ENCODE results near the gene SH2D4B. TPM values are rescaled to one million over a fixed set of nuclear protein-coding genes. Genes with fewer than 3 reads are reported as not detected.

The SH2D4B gene
- total RNA-seq, 1 experiment from 2014 or later: 0.24 TPM

DNA sequence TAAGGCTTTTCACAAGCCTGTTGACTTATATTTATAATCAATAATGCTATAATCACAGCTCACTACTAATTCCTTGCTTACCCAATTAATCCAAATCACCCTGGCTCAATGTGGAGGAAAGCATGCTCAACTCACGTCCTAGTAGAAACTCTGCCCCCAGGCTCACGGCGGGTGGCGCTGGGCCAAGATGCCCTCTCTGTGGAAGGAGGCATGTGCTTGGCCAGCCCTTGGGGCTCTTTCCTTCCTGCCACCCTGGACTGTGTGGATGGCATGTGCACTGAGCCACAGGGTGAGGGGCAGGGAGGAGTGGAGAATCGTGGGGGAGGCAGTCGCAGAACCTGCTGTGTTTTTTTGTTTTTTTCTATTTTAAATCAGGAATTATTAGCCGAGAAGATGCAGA is 96.2 kb downstream of the SH2D4B start:
- H3K36me3 ChIP-seq (ENCODE audit: low read depth): no peaks in the 10 kb centered on the region
- intact Hi-C loops (cut with micrococcal nuclease; ENCODE audit: unreplicated experiment): no loop called here

DNA sequence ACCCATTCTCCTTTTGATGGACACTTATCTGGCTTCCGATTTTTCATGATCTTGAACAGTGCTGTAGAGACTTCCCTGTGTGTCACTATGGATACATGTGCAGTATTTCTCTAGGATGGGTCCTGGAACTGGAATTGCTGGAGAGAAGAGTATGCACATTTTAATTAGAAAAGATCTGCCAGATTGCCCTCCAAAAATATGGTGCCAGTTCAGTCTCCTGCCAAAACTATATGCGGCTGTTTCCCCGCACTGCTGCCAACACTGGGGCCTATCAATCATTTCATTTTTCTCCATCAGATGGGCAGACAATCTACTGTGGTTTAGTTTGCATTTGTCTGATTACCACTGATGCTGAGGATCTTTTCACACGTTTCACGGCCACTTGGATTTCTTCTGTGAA is 105.0 kb downstream of the SH2D4B start:
- Histone ChIP-seq H3K36me3 (ENCODE audit: low read depth) (no peaks in the 10 kb centered on the region), H3F3A (ENCODE audit: insufficient read depth, low read depth) (no peaks in the 10 kb centered on the region), H3K27ac (no peak overlapping the region), H3K9me3 (ENCODE audit: insufficient read depth, low read depth) (no peaks in the 10 kb centered on the region), H2AFZ (no peak overlapping the region), H4K20me1 (ENCODE audit: insufficient read depth) (no peaks in the 10 kb centered on the region), H3K4me2 (no peak overlapping the region), H3K27me3 (ENCODE audit: insufficient read depth, low read depth) (peaks cover 94% of the 10 kb centered on the region), H3K79me2 (ENCODE audit: low read depth) (no peaks in the 10 kb centered on the region), H3K4me3 (no peak overlapping the region), H3K4me1 (replicated peaks; ENCODE audit: insufficient read depth) (no peaks in the 10 kb centered on the region), H3K9me2 (ENCODE audit: insufficient read depth) (no peaks in the 10 kb centered on the region)
- no peak for DNase-seq
- ChIA-PET CTCF (no interaction called here), POLR2A (ENCODE audit: unreplicated experiment) (no interaction called here)
- TF ChIP-seq, protein P1, sequence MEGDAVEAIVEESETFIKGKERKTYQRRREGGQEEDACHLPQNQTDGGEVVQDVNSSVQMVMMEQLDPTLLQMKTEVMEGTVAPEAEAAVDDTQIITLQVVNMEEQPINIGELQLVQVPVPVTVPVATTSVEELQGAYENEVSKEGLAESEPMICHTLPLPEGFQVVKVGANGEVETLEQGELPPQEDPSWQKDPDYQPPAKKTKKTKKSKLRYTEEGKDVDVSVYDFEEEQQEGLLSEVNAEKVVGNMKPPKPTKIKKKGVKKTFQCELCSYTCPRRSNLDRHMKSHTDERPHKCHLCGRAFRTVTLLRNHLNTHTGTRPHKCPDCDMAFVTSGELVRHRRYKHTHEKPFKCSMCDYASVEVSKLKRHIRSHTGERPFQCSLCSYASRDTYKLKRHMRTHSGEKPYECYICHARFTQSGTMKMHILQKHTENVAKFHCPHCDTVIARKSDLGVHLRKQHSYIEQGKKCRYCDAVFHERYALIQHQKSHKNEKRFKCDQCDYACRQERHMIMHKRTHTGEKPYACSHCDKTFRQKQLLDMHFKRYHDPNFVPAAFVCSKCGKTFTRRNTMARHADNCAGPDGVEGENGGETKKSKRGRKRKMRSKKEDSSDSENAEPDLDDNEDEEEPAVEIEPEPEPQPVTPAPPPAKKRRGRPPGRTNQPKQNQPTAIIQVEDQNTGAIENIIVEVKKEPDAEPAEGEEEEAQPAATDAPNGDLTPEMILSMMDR (conservative IDR thresholded peaks at IDR 0.05): no peak
- no peak for TF ChIP-seq EZH2 (IDR thresholded peaks at IDR 0.05; ENCODE audit: low read depth)
- intact Hi-C loops (cut with micrococcal nuclease; ENCODE audit: unreplicated experiment): no loop called here
- no TSS peak for BruUV-seq (replicated peaks)

More for the DNA sequence above, 96.2 kb downstream of the SH2D4B start:
- no peaks in the 10 kb centered on the region for H3K9me2 ChIP-seq (ENCODE audit: insufficient read depth)
- TF ChIP-seq, protein P1 (conservative IDR thresholded peaks at IDR 0.05): no peak
- no peak for TF ChIP-seq EZH2 (IDR thresholded peaks at IDR 0.05; ENCODE audit: low read depth)
- H3K79me2 ChIP-seq (ENCODE audit: low read depth): no peaks in the 10 kb centered on the region
- H3K9me3 ChIP-seq (ENCODE audit: insufficient read depth, low read depth): no peaks in the 10 kb centered on the region
- no peaks in the 10 kb centered on the region for H3K4me1 ChIP-seq (replicated peaks; ENCODE audit: insufficient read depth)
- H3F3A ChIP-seq (ENCODE audit: insufficient read depth, low read depth): no peaks in the 10 kb centered on the region
- ChIA-PET POLR2A (ENCODE audit: unreplicated experiment) (no interaction called here), CTCF (no interaction called here)
- no peak overlapping the region for H3K4me2 ChIP-seq
- no peak overlapping the region for H2AFZ ChIP-seq
- peaks cover 71% of the 10 kb centered on the region; the same call in 1 of the 2 replicates for H3K27me3 ChIP-seq (ENCODE audit: insufficient read depth, low read depth)
- H3K27ac ChIP-seq: no peak overlapping the region
- DNase-seq: no peak
- no peak overlapping the region for H3K4me3 ChIP-seq
- no TSS peak for BruUV-seq (replicated peaks)
- H4K20me1 ChIP-seq (ENCODE audit: insufficient read depth): no peaks in the 10 kb centered on the region

DNA sequence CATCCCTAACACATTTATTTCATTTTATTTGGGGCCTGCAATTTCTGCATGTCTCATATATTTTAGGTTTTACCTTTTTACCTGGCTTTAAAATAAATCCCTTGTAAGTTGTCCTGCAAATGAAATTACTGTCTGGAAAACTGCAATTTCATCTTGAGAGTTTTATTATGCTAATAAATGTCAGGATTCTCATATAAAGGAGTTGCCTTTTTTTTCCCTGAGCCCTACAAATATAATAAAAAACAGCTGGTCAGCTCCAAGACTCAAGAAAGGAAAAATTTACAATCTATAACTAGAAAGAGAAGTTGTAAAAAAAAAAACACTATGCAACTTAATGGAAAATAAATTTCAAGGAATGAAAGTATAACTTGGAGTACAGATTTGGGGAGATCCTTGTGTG is 108.7 kb downstream of the SH2D4B start:
- Histone ChIP-seq H3K27me3 (ENCODE audit: insufficient read depth, low read depth) (peaks cover 98% of the 10 kb centered on the region), H3K9me2 (ENCODE audit: insufficient read depth) (no peaks in the 10 kb centered on the region), H3F3A (ENCODE audit: insufficient read depth, low read depth) (no peaks in the 10 kb centered on the region), H4K20me1 (ENCODE audit: insufficient read depth) (no peaks in the 10 kb centered on the region), H3K4me1 (replicated peaks; ENCODE audit: insufficient read depth) (no peaks in the 10 kb centered on the region), H3K4me3 (no peak overlapping the region), H3K4me2 (no peak overlapping the region), H3K9me3 (ENCODE audit: insufficient read depth, low read depth) (no peaks in the 10 kb centered on the region), H3K36me3 (ENCODE audit: low read depth) (no peaks in the 10 kb centered on the region), H2AFZ (no peak overlapping the region), H3K27ac (no peak overlapping the region), H3K79me2 (ENCODE audit: low read depth) (no peaks in the 10 kb centered on the region)
- TF ChIP-seq EZH2 (IDR thresholded peaks at IDR 0.05; ENCODE audit: low read depth): no peak
- TF ChIP-seq, protein P1 (conservative IDR thresholded peaks at IDR 0.05): no peak
- no peak for DNase-seq
- no TSS peak for BruUV-seq (replicated peaks)
- intact Hi-C loops (cut with micrococcal nuclease; ENCODE audit: unreplicated experiment): no loop called here
- ChIA-PET POLR2A (ENCODE audit: unreplicated experiment) (no interaction called here), CTCF (no interaction called here)

Data from PC-9 (cell line).